HG02588 (cell line): ENCODE data around the gene METTL26.
A peak's percentile ranks its signal among the peaks of the same experiment; 100 is the strongest.

Experiments
- ATAC-seq: cut with Tn5 transposase; IDR thresholded peaks from one replicate; pipeline ENCODE4 v1.9.1; 2021; ENCODE audit warnings: mild to moderate bottlenecking, moderate library complexity; ENCODE audit not compliant: unreplicated experiment

The METTL26 gene

GRCh38 chr16:636206-637080 lies at the start of gene METTL26:
TSS of gene METTL26 (minus strand) at chr16:636305. CDS start at chr16:636290, 15 bp downstream.
- peak; percentile 50 for ATAC-seq

GRCh38 chr16:684961-685696 lies 49.0 kb upstream of the METTL26 start:
- no peak for ATAC-seq

GRCh38 chr16:684071-684794 lies 48.1 kb upstream of the METTL26 start, which contains the start of gene JMJD8:
TSS of gene JMJD8 (minus strand) at chr16:684334. CDS start at chr16:684319, 15 bp downstream.
- peak; percentile 56 for ATAC-seq

- no peak for ATAC-seq
Measured at GRCh38 chr16:683396-684070, 47.4 kb upstream of the METTL26 start.

GRCh38 chr16:682493-683395 lies 46.6 kb upstream of the METTL26 start:
- ATAC-seq, result no peak

GRCh38 chr16:681746-682427 lies 45.8 kb upstream of the METTL26 start:
- no peak for ATAC-seq

- ATAC-seq, result no peak
Measured at GRCh38 chr16:680967-681745, 45.1 kb upstream of the METTL26 start.

- peak; percentile 2 for ATAC-seq
Measured at GRCh38 chr16:680625-680945, 44.5 kb upstream of the METTL26 start.

- ATAC-seq, result peak; percentile 33
Measured at GRCh38 chr16:679814-680624, 43.9 kb upstream of the METTL26 start, which contains the start of gene STUB1. TSS of gene STUB1 (plus strand) at chr16:680410. CDS start at chr16:680526, 116 bp downstream.

GRCh38 chr16:678858-679813 lies 43.0 kb upstream of the METTL26 start:
- ATAC-seq, result no peak

GRCh38 chr16:678209-678857 lies 42.2 kb upstream of the METTL26 start:
- no peak for ATAC-seq

- no peak for ATAC-seq
Measured at GRCh38 chr16:677316-678190, 41.4 kb upstream of the METTL26 start.

GRCh38 chr16:676913-677312 lies 40.8 kb upstream of the METTL26 start:
- ATAC-seq, result no peak

GRCh38 chr16:676565-676902 lies 40.4 kb upstream of the METTL26 start:
- ATAC-seq, result no peak
